GM19467 (cell line): ENCODE results near the gene NRG3.

Source experiments
- ATAC-seq: cut with Tn5 transposase; IDR thresholded peaks from one replicate; pipeline ENCODE4 v1.9.1; 2021; ENCODE audit warnings: mild to moderate bottlenecking, moderate library complexity; ENCODE audit not compliant: unreplicated experiment

Gene NRG3

DNA sequence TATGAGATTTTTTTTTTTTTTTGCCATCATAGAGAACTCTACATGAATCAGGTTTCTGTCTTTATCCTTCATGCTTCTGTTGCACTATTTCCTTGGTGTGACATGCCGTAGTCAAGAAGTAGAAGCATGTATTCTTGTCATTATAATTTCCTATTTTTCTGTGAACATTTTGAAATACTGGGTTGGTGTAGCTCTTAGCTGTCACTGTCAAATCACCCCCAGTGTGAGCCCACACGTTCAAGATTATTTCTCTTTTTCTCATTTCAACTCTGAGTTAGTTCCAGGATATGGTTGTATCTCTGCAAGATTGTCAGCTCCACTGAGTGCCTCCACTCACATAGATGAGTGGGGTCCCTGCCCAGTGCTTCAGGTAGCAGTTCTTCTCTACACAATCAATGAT lies 209.5 kb downstream of the NRG3 start:
- no peak for ATAC-seq

DNA sequence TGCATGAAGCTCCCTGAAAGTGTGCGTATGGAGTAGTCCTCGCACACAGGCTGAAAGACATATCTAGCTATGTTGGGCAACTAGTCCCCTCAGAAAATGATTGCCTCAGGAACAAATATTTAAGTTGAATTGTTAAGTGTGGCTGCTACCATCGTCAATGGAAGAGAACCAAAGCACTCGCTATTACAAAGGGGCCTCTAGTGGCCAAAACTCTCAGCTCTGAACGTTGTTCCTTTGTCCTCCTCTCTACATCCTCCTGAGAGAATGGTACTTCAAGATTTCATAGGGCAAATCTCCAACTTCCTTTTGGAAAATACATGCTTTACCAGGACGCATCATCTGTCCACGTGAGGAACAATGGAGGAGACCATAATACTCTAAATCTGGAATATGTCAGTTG lies 209.9 kb downstream of the NRG3 start:
- ATAC-seq = no peak

- ATAC-seq = no peak
Measured at GRCh38 chr10:82089327-82089726, 214.3 kb downstream of the NRG3 start.

DNA sequence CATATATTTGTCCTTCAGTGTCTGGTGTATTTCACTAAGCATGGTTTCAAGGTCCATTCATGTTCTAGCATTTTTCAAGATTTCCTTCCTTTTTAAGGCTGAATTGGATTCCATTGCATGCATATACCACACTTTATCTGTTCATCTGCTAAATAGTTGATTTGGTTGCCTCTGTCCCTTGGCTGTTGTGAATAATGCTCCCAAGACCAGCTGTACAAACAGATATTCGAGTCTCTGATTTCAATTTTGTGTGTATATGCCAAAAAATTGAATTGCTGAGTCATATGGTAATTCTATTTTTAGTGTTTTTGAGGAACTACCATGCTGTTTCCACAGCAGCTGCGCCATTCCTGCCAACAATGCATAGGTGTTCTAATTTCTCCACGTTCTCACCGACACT lies 216.4 kb downstream of the NRG3 start:
- ATAC-seq = no peak

DNA sequence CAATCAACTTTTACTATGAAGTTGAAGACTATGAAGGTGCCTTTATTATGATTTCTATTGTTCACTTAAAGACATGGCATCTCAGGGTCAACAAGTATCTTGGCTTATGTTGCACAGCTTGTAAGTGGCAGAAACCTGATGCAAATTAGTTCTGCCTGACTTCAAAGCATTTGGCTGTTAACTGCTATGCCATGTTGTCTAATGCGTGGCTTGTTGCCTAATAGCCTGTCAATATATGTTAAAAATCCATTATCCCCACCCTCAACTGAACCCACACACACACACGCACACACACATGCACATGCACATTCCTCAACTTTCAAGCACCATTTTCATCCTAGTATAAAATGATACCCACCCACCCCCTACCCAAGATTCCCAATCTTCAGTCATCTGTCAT lies 217.1 kb downstream of the NRG3 start:
- no peak for ATAC-seq

DNA sequence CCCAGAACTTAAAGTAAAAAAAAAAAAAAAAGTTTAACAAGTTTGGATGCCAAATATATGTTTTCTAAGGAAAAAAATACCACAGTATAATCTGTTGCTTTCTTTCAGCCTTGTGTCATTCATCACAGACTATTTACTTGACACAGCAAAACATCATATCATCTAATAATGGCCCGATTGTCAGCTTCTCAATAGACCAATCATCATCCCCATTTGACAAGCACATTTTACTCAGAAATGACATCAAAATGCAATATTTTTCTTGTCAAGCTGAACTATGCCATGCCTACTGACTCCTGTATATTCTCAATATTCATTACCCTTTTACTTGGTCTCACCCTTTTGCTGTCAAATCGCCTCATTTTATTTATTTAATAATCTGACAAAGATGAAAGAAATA lies 249.7 kb downstream of the NRG3 start:
- no peak for ATAC-seq

GRCh38 chr10:82128527-82128926 lies 253.5 kb downstream of the NRG3 start:
- no peak for ATAC-seq

- ATAC-seq = no peak
Measured at GRCh38 chr10:82136103-82136502, 261.1 kb downstream of the NRG3 start.

DNA sequence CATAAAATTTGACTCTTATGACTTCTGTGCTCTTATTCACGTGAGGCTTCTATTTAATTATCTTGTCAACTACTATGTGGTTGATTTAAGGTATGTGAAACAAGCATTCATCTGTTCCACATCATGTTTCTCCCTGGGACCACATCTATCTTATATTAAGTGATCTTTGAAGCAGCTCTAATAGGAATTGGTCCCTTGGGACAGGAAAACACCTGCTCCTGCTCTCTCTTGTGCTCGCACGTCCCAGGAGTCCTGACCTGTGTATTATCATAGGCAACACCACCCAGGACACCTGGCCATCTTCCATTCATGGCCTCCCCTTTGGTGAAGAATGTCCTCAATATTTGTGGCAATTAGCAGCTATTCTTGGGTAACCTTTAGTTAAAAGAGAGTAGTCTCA lies 269.2 kb downstream of the NRG3 start:
- ATAC-seq = no peak

GRCh38 chr10:82148764-82149163 lies 273.8 kb downstream of the NRG3 start:
- ATAC-seq = no peak

- ATAC-seq = no peak
Measured at GRCh38 chr10:82149674-82150073, 274.7 kb downstream of the NRG3 start.

DNA sequence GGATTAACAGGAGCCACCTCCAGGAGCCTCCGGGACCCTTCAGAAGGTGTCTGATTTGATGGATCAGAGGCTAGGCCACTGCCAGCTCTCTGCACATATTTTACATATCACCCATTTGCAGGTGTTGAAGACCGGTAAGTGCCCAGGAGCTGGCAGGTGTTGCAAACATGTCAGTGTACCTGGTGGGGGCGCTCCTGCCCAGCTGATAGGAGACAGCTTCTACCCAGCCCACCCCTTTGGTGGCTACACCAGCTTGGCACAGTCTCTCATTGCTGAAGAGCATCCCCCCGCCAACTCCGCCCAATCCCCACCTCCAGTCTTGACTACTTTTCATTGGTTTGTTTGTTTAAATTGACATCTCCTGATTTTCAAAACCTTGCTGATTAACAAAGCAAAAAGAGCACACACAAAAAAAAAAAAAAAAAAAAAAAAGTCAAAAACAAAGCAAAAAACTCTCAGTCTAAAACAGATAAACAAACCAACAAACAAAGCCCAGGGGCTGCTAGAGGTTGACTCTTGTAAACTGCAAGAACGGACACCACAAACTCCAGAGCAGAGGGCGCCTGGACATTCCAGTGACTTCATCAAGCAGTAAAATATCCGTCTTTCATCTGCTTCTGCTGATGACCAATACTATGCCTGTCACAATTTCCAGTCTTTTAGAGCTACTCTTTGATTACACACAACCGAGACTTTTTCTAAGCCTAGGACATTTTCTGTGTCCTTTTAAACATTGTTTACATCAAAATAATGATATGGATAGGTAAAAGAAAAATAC lies 275.3 kb downstream of the NRG3 start:
- no peak for ATAC-seq

DNA sequence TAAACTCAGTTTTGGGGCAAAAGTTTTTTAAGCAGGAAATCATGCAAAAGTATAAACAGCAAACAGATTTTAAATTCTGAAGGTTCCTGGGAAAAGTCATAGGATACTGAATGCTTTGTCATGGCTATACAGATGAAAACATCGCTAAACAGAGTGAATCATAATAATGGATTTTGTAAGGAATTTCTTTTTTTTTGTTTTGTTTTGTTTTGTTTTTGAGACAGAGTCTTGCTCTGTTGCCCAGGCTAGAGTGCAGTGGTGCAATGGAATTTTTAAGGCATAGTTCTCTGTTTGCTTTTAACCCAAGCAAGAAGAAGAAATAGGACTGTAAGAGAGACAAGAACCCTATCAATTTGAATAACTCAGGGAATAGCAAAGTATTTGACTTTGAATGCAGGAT lies 285.3 kb downstream of the NRG3 start:
- ATAC-seq = no peak

- no peak for ATAC-seq
Measured at GRCh38 chr10:82161264-82161663, 286.3 kb downstream of the NRG3 start.

- ATAC-seq = no peak
Measured at GRCh38 chr10:82162549-82163195, 287.7 kb downstream of the NRG3 start.

DNA sequence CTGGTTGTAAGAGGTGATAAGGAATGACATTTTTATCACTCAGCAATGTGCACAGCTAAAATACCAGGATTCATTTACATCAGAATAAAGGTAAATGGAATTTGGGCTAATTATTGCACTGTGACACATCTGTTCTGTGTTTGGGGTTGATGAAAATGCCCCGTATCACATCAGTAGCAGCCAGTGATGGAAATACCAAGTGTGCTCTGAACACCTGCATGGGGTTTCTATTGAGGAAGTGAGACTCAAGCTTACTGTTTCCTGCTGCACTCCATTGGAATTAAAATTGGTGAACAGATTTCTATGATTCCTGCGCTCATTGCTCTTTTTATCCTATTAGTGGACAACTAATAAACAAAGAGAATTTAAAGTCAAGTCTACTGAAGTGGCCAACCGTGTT lies 296.9 kb downstream of the NRG3 start:
- ATAC-seq = no peak

DNA sequence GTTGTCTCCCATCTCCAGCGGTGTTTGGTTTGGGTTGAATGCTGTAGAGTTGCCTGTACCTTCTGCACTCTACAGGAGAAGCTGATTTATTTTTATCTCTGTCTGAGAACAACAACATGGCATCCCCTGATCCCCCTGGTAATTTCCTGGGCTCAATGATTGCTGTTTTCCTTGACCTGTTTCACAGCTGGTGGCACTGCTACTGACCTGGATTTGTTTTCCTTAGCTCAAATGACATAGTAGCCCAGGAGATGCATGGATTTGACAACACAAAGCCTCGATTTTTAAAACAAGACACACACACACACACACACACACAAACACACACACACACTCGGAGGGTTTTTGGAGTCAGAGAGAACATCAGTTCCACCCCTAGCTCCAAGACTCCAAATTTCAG lies 301.6 kb downstream of the NRG3 start:
- no peak for ATAC-seq

GRCh38 chr10:82190432-82191260 lies 315.7 kb downstream of the NRG3 start:
- ATAC-seq = no peak

- no peak for ATAC-seq
Measured at GRCh38 chr10:82191653-82192052, 316.7 kb downstream of the NRG3 start.

DNA sequence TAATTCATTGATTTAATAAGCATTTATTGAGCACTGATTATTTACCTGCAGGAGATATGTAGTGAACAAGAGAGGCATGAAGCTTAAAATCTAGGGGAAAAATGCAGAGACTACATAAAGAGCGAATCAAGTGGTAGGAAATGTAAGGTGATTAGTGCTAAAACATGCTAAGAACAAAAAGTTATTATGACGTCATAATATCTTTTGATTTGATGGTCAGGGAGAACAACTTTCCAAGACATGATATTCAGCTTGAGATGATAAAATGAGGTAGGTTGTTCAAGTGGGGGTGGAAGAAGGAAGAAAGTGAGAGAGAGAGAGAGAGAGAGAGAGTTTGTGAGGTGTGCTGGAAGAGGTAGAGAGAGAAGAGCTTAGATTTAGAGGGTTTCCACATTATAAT lies 317.7 kb downstream of the NRG3 start:
- ATAC-seq = no peak

DNA sequence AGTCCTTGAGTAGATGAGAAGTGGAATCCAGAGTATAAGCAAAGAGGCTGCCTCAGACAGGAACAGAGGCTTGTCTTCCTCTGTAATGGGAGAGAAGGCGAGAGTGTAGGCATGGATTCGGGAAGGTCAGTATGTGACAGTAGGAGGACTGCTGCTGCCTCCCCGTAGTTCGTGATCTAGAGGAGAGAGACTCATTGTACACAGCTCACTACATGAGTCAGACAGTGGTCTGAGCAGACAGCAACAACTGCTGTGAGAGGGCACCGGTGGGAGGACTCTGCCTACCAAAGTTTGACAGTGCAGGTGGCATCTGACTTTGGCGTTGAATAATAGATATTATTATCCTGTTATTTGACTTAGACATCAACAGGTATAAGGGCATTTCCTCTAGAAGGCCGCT lies 319.4 kb downstream of the NRG3 start:
- no peak for ATAC-seq

- no peak for ATAC-seq
Measured at GRCh38 chr10:82206831-82207230, 331.8 kb downstream of the NRG3 start.
